Measurements from ENCODE around the gene FMO1.

FMO1 gene

GRCh38 chr1:171248302-171248701 is at the start of gene FMO1:
Gene FMO1, plus strand, starts transcription at chr1:171248494. Its CDS starts 9,594 bp downstream, at chr1:171258088.
- no peak for TF ChIP-seq CTCF (IDR thresholded peaks at IDR 0.05)

GRCh38 chr1:171204296-171204695 is 44.0 kb upstream of the FMO1 start:
- no peak for TF ChIP-seq CTCF (IDR thresholded peaks at IDR 0.05)

GRCh38 chr1:171206204-171206977 is 41.9 kb upstream of the FMO1 start:
- TF ChIP-seq CTCF (IDR thresholded peaks at IDR 0.05), result no peak

- no peak for TF ChIP-seq CTCF (IDR thresholded peaks at IDR 0.05)
These were observed 41.3 kb upstream of the FMO1 start for GRCh38 chr1:171206978-171207355.

GRCh38 chr1:171207377-171207776 is 40.9 kb upstream of the FMO1 start:
- no peak for TF ChIP-seq CTCF (IDR thresholded peaks at IDR 0.05)

GRCh38 chr1:171210355-171210754 is 37.9 kb upstream of the FMO1 start:
- TF ChIP-seq CTCF (IDR thresholded peaks at IDR 0.05), result no peak

- TF ChIP-seq CTCF (IDR thresholded peaks at IDR 0.05), result no peak
These were observed 35.5 kb upstream of the FMO1 start for GRCh38 chr1:171212607-171213351.

Measured in LNCAP (cell line).